Suprapubic skin (tissue), 4 donors: ENCODE measurements around the gene DAB2IP.

Experiments used
- POLR2A ChIP-seq, 2 donors: fragments of 450-650 bp; IDR thresholded peaks; one replicate each; pipeline ENCODE4 v1.6.1; 2017; ENCODE audit warnings: antibody characterized with exemption in 2 of 2, mild to moderate bottlenecking in 2 of 2, moderate library complexity in 2 of 2
- POLR2AphosphoS5 ChIP-seq, 3 donors: sonication (generic); formaldehyde crosslinking; IDR thresholded peaks; one replicate each; pipeline ENCODE4 v1.6.1; 2017; ENCODE audit warnings: antibody characterized with exemption in 3 of 3
- TF ChIP-seq, protein P1 (sequence below), 2 donors: fragments of 200-600 bp in 1 of 2; fragments of 450-650 bp in 1 of 2; sonication (generic) in 1 of 2; IDR thresholded peaks; one replicate each; pipeline ENCODE4 v1.5.1; 2016 to 2019; ENCODE audit warnings: antibody characterized with exemption in 2 of 2, mild to moderate bottlenecking in 1 of 2, moderate library complexity in 1 of 2

- TF ChIP-seq POLR2AphosphoS5 (IDR thresholded peaks at IDR 0.05) (no peak), POLR2A (IDR thresholded peaks at IDR 0.05) (no peak)
- TF ChIP-seq, protein P1, sequence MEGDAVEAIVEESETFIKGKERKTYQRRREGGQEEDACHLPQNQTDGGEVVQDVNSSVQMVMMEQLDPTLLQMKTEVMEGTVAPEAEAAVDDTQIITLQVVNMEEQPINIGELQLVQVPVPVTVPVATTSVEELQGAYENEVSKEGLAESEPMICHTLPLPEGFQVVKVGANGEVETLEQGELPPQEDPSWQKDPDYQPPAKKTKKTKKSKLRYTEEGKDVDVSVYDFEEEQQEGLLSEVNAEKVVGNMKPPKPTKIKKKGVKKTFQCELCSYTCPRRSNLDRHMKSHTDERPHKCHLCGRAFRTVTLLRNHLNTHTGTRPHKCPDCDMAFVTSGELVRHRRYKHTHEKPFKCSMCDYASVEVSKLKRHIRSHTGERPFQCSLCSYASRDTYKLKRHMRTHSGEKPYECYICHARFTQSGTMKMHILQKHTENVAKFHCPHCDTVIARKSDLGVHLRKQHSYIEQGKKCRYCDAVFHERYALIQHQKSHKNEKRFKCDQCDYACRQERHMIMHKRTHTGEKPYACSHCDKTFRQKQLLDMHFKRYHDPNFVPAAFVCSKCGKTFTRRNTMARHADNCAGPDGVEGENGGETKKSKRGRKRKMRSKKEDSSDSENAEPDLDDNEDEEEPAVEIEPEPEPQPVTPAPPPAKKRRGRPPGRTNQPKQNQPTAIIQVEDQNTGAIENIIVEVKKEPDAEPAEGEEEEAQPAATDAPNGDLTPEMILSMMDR (IDR thresholded peaks at IDR 0.05), result no peak
Observed at GRCh38 chr9:121826711-121827110, 175.3 kb downstream of the DAB2IP start.
